ENCODE results near the gene DEFB124.

DNA sequence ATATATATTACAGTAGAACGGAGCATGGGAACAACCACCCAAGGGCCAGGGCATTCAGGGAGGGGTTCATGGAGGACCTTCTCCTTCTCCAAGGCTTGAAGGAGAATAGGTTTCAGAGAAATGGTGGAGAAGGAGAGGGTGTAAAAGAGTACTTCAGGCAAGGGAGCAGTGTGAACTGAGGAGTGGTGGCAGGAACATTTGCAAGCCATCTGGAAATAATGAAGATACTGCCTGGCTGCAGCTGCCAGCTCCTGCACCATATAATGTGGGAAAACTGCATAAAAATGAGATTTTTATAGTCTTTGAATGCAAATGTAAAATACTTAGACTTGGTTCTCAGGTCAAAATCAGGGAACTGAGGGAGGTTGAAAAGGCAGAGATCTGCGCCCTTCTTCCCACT, 59.3 kb downstream of the DEFB124 start:
- TF ChIP-seq, protein P1, sequence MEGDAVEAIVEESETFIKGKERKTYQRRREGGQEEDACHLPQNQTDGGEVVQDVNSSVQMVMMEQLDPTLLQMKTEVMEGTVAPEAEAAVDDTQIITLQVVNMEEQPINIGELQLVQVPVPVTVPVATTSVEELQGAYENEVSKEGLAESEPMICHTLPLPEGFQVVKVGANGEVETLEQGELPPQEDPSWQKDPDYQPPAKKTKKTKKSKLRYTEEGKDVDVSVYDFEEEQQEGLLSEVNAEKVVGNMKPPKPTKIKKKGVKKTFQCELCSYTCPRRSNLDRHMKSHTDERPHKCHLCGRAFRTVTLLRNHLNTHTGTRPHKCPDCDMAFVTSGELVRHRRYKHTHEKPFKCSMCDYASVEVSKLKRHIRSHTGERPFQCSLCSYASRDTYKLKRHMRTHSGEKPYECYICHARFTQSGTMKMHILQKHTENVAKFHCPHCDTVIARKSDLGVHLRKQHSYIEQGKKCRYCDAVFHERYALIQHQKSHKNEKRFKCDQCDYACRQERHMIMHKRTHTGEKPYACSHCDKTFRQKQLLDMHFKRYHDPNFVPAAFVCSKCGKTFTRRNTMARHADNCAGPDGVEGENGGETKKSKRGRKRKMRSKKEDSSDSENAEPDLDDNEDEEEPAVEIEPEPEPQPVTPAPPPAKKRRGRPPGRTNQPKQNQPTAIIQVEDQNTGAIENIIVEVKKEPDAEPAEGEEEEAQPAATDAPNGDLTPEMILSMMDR (IDR thresholded peaks at IDR 0.05), result no peak
- TF ChIP-seq POLR2A (IDR thresholded peaks at IDR 0.05) (no peak), POLR2AphosphoS5 (IDR thresholded peaks at IDR 0.05) (no peak)

Measured in breast epithelium (tissue), 3 donors.